HL-60 (cell line): Measurements from ENCODE around the gene IL12RB2.

ENCODE experiments used
- DNase-seq, 2 experiments: peaks; one replicate each; pipeline ENCODE4 v3.0.0-alpha.2; 2010 to 2020; ENCODE audit warnings: low read depth in 1 of 2, low spot score in 1 of 2
- H3K27ac ChIP-seq: fragments of 250-450 bp; sonication (Bioruptor Pico); replicated peaks from 2 replicates; pipeline ENCODE4 v1.5.1; 2020; ENCODE audit warnings: mild to moderate bottlenecking, moderate library complexity
- H3K27me3 ChIP-seq: fragments of 250-450 bp; sonication (Bioruptor Pico); 2 replicates; pipeline ENCODE4 v1.5.1; 2021; ENCODE audit warnings: mild to moderate bottlenecking, moderate library complexity; ENCODE audit not compliant: insufficient read depth, poor library complexity, severe bottlenecking
- H3K4me3 ChIP-seq: replicated peaks from 2 replicates; pipeline ENCODE4 v1.5.1; 2011; ENCODE audit warnings: mild to moderate bottlenecking, control low read depth, low read length; ENCODE audit not compliant: insufficient read depth
- CTCF ChIP-seq: IDR thresholded peaks from one replicate; pipeline ENCODE4 v1.5.1; 2011; ENCODE audit warnings: low read length, control low read depth, inconsistent platforms; ENCODE audit not compliant: insufficient read depth
- GABPA ChIP-seq: IDR thresholded peaks from 2 replicates; pipeline ENCODE4 v1.6.1; 2012; ENCODE audit warnings: low read depth
- POLR2AphosphoS5 ChIP-seq: IDR thresholded peaks from 2 replicates; pipeline ENCODE4 v1.6.1; 2012; ENCODE audit warnings: low read depth
- REST ChIP-seq: IDR thresholded peaks from 2 replicates; pipeline ENCODE4 v1.6.1; 2012; ENCODE audit warnings: low read depth; ENCODE audit not compliant: insufficient replicate concordance
- SPI1 ChIP-seq: IDR thresholded peaks from 2 replicates; pipeline ENCODE4 v1.6.1; 2012; ENCODE audit warnings: low read depth, mild to moderate bottlenecking, borderline replicate concordance

The IL12RB2 gene

GRCh38 chr1:67270541-67270940 lies 37.1 kb upstream of the IL12RB2 start:
- Histone ChIP-seq H3K27ac (no peak overlapping the region), H3K27me3 (no peaks in the 10 kb centered on the region), H3K4me3 (no peak overlapping the region)
- TF ChIP-seq CTCF (no peak), POLR2AphosphoS5 (no peak), SPI1 (no peak), GABPA (no peak), REST (no peak)
- DNase-seq, result no peak

GRCh38 chr1:67273591-67273990 lies 34.1 kb upstream of the IL12RB2 start:
- Histone ChIP-seq H3K4me3 (no peak overlapping the region), H3K27me3 (no peaks in the 10 kb centered on the region), H3K27ac (no peak overlapping the region)
- no peak for DNase-seq
- TF ChIP-seq SPI1 (no peak), REST (no peak), GABPA (no peak)

GRCh38 chr1:67274623-67275325 lies 32.9 kb upstream of the IL12RB2 start:
- TF ChIP-seq CTCF (no peak), GABPA (no peak), REST (no peak), POLR2AphosphoS5 (no peak), SPI1 (no peak)
- DNase-seq, result no peak
- Histone ChIP-seq H3K4me3 (no peak overlapping the region), H3K27me3 (no peaks in the 10 kb centered on the region), H3K27ac (no peak overlapping the region)
